MCF 10A (cell line): ENCODE data around the gene C2orf49. TPM values are rescaled to one million over a fixed set of nuclear protein-coding genes. Genes with fewer than 3 reads are reported as not detected.

Experiments used
- BruUV-seq: library from RNA; stranded (reverse); fragments of 400-500 nt; replicated peaks from 2 replicates; lab custom pipeline; 2021; lab: Mats Ljungman, UMichigan
- CTCF ChIA-PET: fragments of 300-600 bp; sonication (Branson Sonifier 250); formaldehyde crosslinking; extraction: SDS; loops from one replicate; lab custom pipeline; 2021; ENCODE audit warnings: antibody characterized with exemption, inconsistent platforms; lab: Yijun Ruan, JAX
- POLR2A ChIA-PET: fragments of 300-600, 350-650 bp; sonication (Branson Sonifier 250); formaldehyde crosslinking; extraction: SDS; loops from one replicate; lab custom pipeline; 2020; ENCODE audit warnings: antibody characterized with exemption, inconsistent platforms; lab: Yijun Ruan, JAX
- DNase-seq: peaks from one replicate; pipeline ENCODE4 v3.0.0-alpha.2; 2018; ENCODE audit not compliant: unreplicated experiment
- H3K27ac Mint-ChIP-seq: one replicate; pipeline ENCODE4 v1.8.0; 2022; ENCODE audit warnings: mild to moderate bottlenecking, low read depth, mixed read lengths; ENCODE audit not compliant: unreplicated experiment
- H3K27me3 Mint-ChIP-seq: one replicate; pipeline ENCODE4 v1.8.0; 2022; ENCODE audit warnings: mixed read lengths; ENCODE audit not compliant: insufficient read depth, unreplicated experiment
- H3K36me3 Mint-ChIP-seq: one replicate; pipeline ENCODE4 v1.8.0; 2022; ENCODE audit warnings: mild to moderate bottlenecking, moderate library complexity, mixed read lengths; ENCODE audit not compliant: insufficient read depth, unreplicated experiment
- H3K4me1 Mint-ChIP-seq: one replicate; pipeline ENCODE4 v1.8.0; 2022; ENCODE audit warnings: mixed read lengths; ENCODE audit not compliant: insufficient read depth, unreplicated experiment
- H3K4me3 Mint-ChIP-seq: one replicate; pipeline ENCODE4 v1.8.0; 2022; ENCODE audit warnings: mild to moderate bottlenecking, moderate library complexity, mixed read lengths; ENCODE audit not compliant: unreplicated experiment
- H3K9me3 Mint-ChIP-seq: one replicate; pipeline ENCODE4 v1.8.0; 2022; ENCODE audit warnings: mixed read lengths; ENCODE audit not compliant: unreplicated experiment
- intact Hi-C: fragments of 100-400 bp; cut with micrococcal nuclease; formaldehyde crosslinking; loops from 2 replicates; pipeline ENCODE4 v1.14.1; 2022
- total RNA-seq: library from RNA; stranded (reverse); gene quantifications from 2 replicates; pipeline ENCODE4 v1.2.3, GENCODE V29; 2022
- TF ChIP-seq, protein P1 (sequence below): fragments of 200-600 bp; IDR thresholded peaks from one replicate; pipeline ENCODE4 v1.8.0; 2022; ENCODE audit warnings: antibody characterized with exemption, mild to moderate bottlenecking; ENCODE audit not compliant: unreplicated experiment

The C2orf49 gene
- total RNA-seq, 1 experiment from 2014 or later = 24.2 TPM

DNA sequence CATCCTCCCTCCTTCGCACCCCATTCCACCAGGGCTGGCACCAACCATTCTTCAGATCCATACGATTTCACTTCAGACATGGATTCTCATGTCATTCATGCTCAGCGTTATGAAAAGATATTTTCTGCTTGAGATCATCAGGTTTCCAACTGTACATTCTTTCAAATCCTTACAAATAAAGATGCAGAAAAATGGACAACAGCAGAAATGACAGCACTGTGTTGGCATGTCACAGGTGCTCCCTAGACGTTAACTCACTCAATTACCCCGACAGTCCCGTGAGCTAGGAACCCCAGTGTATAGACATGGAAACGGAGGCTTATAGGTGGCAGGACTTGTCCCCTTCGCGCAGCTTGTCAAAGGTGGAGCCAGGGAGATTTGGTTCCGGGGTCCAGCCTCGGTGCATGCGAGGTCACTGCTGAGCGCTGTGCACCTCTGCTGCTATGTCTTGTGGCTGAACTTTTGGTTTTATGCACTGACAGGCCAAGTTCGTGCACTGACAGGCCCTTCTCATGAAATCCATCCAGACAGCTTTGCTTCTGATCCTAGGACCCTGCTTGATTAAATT lies 43.8 kb downstream of the C2orf49 start:
- ChIA-PET CTCF (interaction anchor here (0.5 to 1.3 kb wide), 4 partner anchors 11 to 140 kb away, joined by 3 to 4 read pairs (median 3); no protein-coding TSS in a partner anchor), POLR2A (interaction anchor here (0.7 to 1.6 kb wide), 2 partner anchors 23 to 52 kb away, joined by 3 read pairs; no protein-coding TSS in a partner anchor)
- peak overlapping the region; percentile 46 for H3K27ac Mint-ChIP-seq
- no TSS peak for BruUV-seq
- H3K36me3 Mint-ChIP-seq = peaks cover 96% of the 10 kb centered on the region
- no peaks in the 10 kb centered on the region for H3K27me3 Mint-ChIP-seq
- no peaks in the 10 kb centered on the region for H3K9me3 Mint-ChIP-seq
- TF ChIP-seq, protein P1, sequence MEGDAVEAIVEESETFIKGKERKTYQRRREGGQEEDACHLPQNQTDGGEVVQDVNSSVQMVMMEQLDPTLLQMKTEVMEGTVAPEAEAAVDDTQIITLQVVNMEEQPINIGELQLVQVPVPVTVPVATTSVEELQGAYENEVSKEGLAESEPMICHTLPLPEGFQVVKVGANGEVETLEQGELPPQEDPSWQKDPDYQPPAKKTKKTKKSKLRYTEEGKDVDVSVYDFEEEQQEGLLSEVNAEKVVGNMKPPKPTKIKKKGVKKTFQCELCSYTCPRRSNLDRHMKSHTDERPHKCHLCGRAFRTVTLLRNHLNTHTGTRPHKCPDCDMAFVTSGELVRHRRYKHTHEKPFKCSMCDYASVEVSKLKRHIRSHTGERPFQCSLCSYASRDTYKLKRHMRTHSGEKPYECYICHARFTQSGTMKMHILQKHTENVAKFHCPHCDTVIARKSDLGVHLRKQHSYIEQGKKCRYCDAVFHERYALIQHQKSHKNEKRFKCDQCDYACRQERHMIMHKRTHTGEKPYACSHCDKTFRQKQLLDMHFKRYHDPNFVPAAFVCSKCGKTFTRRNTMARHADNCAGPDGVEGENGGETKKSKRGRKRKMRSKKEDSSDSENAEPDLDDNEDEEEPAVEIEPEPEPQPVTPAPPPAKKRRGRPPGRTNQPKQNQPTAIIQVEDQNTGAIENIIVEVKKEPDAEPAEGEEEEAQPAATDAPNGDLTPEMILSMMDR = no peak
- intact Hi-C loops = no loop called here
- H3K4me3 Mint-ChIP-seq = no peak overlapping the region
- no peak for DNase-seq
- H3K4me1 Mint-ChIP-seq = peaks cover 10% of the 10 kb centered on the region

DNA sequence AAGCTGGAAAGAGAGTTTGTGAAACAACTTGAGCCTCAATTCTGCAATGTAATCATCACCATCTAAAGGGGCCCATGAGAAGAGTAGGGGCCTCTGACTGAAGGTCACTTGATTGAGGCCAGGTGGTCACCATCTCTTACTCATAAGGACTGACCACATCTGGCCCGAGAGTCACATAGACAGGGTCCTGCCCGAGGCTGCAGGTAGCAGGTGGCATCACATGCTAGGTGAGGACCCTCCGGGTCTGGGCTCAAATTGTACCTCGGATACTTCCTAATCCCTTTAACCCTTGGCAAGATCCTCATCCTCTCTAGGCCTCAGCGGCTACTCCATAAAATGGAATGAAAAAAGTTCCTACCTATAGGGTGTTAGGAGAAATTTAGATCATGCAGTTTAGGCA lies 44.8 kb downstream of the C2orf49 start:
- CTCF ChIA-PET = interaction anchor here (0.9 to 1.3 kb wide), 2 partner anchors 26 to 139 kb away, joined by 3 to 4 read pairs; no protein-coding TSS in a partner anchor
- POLR2A ChIA-PET = no interaction called here
- Mint-ChIP-seq H3K27ac (no peak overlapping the region), H3K9me3 (no peaks in the 10 kb centered on the region), H3K4me3 (no peak overlapping the region), H3K36me3 (peaks cover 93% of the 10 kb centered on the region), H3K4me1 (peaks cover 13% of the 10 kb centered on the region), H3K27me3 (no peaks in the 10 kb centered on the region)
- no peak for DNase-seq
- BruUV-seq = no TSS peak
- intact Hi-C loops = no loop called here
- TF ChIP-seq, protein P1 = no peak

DNA sequence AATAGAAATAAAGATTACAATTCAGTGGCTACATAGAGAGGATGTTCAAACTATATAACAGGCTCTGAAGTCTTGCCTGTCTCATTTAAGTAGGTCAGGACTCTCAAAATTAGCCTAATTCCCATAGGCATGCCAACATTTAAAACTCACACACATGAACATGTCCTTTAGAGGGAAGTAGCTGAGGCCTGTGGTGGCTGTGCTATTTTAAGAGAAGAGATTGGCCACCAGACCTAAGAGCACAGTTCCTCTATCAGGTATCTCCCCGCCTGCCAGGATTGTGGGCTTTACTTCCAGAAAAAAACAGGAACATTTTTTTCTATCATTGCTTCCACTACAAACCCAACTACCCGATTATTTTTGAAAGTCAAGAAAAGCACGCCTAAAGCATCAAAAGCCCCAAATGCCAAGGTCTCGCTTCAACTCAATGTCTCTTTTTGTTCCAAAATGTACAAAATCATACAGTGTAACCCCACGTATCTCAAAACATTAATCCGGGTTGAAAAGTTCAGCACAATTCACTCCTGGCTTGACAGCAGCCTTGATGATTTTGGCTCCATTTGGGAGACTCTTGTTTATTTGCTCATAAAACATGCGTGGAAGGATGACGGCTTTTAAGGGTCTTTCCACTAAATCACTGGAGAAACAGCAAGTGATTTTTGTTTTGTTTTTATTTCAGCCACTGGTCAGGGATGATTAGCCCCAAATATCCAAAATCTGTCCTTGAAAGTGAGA lies 46.3 kb downstream of the C2orf49 start:
- Mint-ChIP-seq H3K4me3 (no peak overlapping the region), H3K27me3 (no peaks in the 10 kb centered on the region), H3K9me3 (peaks cover 6% of the 10 kb centered on the region), H3K36me3 (peaks cover 87% of the 10 kb centered on the region), H3K4me1 (peaks cover 16% of the 10 kb centered on the region), H3K27ac (no peak overlapping the region)
- POLR2A ChIA-PET = interaction anchor here (1.5 kb wide), 1 partner anchor 8 kb away, joined by 8 read pairs; no protein-coding TSS in a partner anchor
- no peak for DNase-seq
- BruUV-seq = TSS peak; percentile 13
- intact Hi-C loops = no loop called here
- TF ChIP-seq, protein P1 = no peak
- CTCF ChIA-PET = interaction anchor here (0.6 to 1.4 kb wide), 6 partner anchors 13 to 138 kb away, joined by 3 to 7 read pairs (median 4); no protein-coding TSS in a partner anchor

DNA sequence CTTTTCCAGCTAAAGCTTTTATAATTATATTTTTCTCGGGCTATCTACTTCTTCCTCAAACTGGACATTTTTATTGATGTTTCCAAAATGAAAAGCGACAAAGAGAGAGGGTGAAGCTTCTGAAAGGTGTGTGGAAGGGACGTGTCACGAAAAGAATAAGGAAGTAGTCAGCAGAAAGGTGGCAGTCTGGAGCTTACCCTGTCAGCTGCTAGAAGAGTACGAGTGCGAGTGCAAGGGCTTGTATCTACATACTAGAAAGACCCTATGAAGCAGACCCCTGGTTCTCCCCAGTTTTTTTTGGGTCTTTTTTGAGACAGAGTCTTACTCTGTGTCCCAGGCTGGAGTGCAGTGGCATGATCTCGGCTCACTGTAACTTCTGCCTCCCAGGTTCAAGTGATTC lies 46.9 kb downstream of the C2orf49 start:
- DNase-seq = no peak
- Mint-ChIP-seq H3K4me3 (no peak overlapping the region), H3K27me3 (no peaks in the 10 kb centered on the region), H3K27ac (no peak overlapping the region), H3K9me3 (peaks cover 6% of the 10 kb centered on the region), H3K36me3 (peaks cover 87% of the 10 kb centered on the region), H3K4me1 (peaks cover 16% of the 10 kb centered on the region)
- TF ChIP-seq, protein P1 = no peak
- ChIA-PET POLR2A (interaction anchor here (1.5 kb wide), 1 partner anchor 9 kb away, joined by 8 read pairs; no protein-coding TSS in a partner anchor), CTCF (interaction anchor here (0.6 to 1.4 kb wide), 5 partner anchors 14 to 137 kb away, joined by 3 to 7 read pairs (median 4); no protein-coding TSS in a partner anchor)
- intact Hi-C loops = no loop called here
- BruUV-seq = no TSS peak
